OCI-LY3 (cell line): ENCODE results near the gene CCSER1.

ENCODE experiments used
- CTCF ChIP-seq: fragments of 200-600, 300-600 bp; sonication (generic); IDR thresholded peaks from 2 replicates; pipeline ENCODE4 v1.5.1; 2014; ENCODE audit warnings: antibody characterized with exemption, low read length, low read depth
- EZH2phosphoT487 ChIP-seq: fragments of 200-600 bp; shearing (Covaris generic); IDR thresholded peaks from 2 replicates; pipeline ENCODE4 v1.6.1; 2018; ENCODE audit warnings: antibody characterized with exemption, mixed run types, low read depth

- no peak for TF ChIP-seq CTCF
- TF ChIP-seq EZH2phosphoT487, result no peak
Measured at GRCh38 chr4:90245837-90246236, 118.6 kb downstream of the CCSER1 start.
